PC-9 (cell line): Measurements from ENCODE around the gene RHEB.

ENCODE experiments used
- CTCF ChIP-seq: fragments of 200-600 bp; sonication (generic); conservative IDR thresholded peaks from 2 replicates; pipeline ENCODE4 v1.6.1; 2017; ENCODE audit warnings: mixed run types, antibody characterized with exemption, mild to moderate bottlenecking, moderate library complexity
- EZH2 ChIP-seq: fragments of 200-600 bp; sonication (generic); IDR thresholded peaks from 2 replicates; pipeline ENCODE4 v1.8.0; 2017; ENCODE audit warnings: antibody characterized with exemption, low read depth

- TF ChIP-seq CTCF: no peak
- TF ChIP-seq EZH2: no peak
These were observed 14.9 kb downstream of the RHEB start for GRCh38 chr7:151504715-151505326.
